ENCODE measurements around the gene ZDHHC4. TPM values are rescaled to one million over a fixed set of nuclear protein-coding genes. Genes with fewer than 3 reads are reported as not detected.
A peak's percentile ranks its signal among the peaks of the same experiment; 100 is the strongest.

The ZDHHC4 gene
- total RNA-seq, 1 experiment from 2014 or later, result 96.1 TPM

DNA sequence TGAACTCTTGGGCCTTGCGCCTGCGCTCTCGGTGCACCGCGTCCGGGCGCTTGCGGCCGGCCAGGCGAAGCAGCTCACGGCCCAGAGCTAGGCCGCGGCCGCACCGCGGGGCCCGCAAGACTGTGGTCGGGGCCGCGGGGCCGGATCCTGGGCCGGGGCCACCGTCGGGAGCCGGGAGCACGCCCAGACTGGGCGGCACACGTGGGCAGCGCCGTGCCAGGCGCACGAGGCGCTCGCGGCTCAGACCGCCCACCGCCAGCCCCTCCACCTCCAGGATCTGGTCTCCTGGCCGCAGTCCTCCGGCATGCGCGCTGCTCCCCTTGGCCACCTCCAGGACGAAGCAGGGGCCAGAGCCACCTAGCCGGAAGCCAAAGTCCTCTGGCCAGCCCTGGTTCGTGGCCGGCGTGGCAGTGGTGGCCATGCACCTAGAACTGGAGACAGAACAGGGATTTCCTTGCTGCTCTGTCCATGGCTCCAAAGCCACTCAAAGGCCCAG lies 26.2 kb upstream of the ZDHHC4 start, which contains the start of gene GRID2IP:
TSS of gene GRID2IP (minus strand) at position 446 of the 496 bp plus-strand sequence. CDS start at position 421, 25 bp downstream.
- H3K9me2 ChIP-seq (ENCODE audit: insufficient read depth), result no peaks in the 10 kb centered on the region
- BruUV-seq (replicated peaks), result no TSS peak
- no peaks in the 10 kb centered on the region for H3K36me3 ChIP-seq (ENCODE audit: low read depth)
- no peak within 1 kb of the TSS for H3K27ac ChIP-seq
- no peaks in the 10 kb centered on the region for H3K9me3 ChIP-seq (ENCODE audit: insufficient read depth, low read depth)
- no peaks in the 10 kb centered on the region for H3K4me1 ChIP-seq (replicated peaks; ENCODE audit: insufficient read depth)
- no peaks in the 10 kb centered on the region for H3F3A ChIP-seq (ENCODE audit: insufficient read depth, low read depth)
- POLR2A ChIA-PET (ENCODE audit: unreplicated experiment), result no interaction called here
- H3K27me3 ChIP-seq (ENCODE audit: insufficient read depth, low read depth), result no peaks in the 10 kb centered on the region
- no peaks in the 10 kb centered on the region for H4K20me1 ChIP-seq (ENCODE audit: insufficient read depth)
- TF ChIP-seq EZH2 (IDR thresholded peaks at IDR 0.05; ENCODE audit: low read depth), result no peak
- TF ChIP-seq, protein P1, sequence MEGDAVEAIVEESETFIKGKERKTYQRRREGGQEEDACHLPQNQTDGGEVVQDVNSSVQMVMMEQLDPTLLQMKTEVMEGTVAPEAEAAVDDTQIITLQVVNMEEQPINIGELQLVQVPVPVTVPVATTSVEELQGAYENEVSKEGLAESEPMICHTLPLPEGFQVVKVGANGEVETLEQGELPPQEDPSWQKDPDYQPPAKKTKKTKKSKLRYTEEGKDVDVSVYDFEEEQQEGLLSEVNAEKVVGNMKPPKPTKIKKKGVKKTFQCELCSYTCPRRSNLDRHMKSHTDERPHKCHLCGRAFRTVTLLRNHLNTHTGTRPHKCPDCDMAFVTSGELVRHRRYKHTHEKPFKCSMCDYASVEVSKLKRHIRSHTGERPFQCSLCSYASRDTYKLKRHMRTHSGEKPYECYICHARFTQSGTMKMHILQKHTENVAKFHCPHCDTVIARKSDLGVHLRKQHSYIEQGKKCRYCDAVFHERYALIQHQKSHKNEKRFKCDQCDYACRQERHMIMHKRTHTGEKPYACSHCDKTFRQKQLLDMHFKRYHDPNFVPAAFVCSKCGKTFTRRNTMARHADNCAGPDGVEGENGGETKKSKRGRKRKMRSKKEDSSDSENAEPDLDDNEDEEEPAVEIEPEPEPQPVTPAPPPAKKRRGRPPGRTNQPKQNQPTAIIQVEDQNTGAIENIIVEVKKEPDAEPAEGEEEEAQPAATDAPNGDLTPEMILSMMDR (conservative IDR thresholded peaks at IDR 0.05), result no peak
- H2AFZ ChIP-seq, result no peak within 1 kb of the TSS
- CTCF ChIA-PET, result interaction anchor here (0.6 kb wide), 1 partner anchor 10 kb away, joined by 7 read pairs; no protein-coding TSS in a partner anchor
- H3K79me2 ChIP-seq (ENCODE audit: low read depth), result no peaks in the 10 kb centered on the region
- no peak within 1 kb of the TSS for H3K4me2 ChIP-seq
- no peak for DNase-seq
- H3K4me3 ChIP-seq, result no peak within 1 kb of the TSS
- intact Hi-C loops (cut with micrococcal nuclease; ENCODE audit: unreplicated experiment), result no loop called here

DNA sequence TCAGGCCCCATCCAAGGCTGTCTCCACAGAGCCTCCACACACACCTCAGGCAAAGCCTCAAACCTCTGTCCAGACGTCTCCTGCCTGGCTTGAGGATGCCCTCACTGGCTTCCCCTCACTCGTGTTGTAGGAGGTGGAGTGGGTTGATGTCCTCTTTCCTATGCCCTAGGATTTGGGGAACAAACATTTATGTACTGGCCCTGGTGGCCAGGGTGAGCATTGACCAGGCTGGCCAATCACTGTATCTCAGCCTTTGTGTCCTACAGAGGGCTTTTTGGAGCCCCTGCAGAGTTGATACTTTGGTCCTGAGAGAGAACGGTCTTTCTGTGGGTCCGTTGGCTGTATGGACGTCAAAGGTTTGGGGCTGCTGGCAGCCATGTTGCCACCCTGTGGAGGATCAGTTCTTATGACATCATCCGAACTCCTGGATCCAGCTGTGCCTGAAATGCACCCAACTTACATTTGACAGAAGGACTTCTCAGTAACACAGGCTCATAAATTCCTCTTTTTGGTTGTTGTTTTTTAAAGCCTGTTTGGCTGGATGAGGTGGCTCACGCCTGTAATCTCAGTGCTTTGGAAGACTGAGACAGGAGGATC lies 23.7 kb upstream of the ZDHHC4 start:
- intact Hi-C loops (cut with micrococcal nuclease; ENCODE audit: unreplicated experiment), result no loop called here
- H3F3A ChIP-seq (ENCODE audit: insufficient read depth, low read depth), result no peaks in the 10 kb centered on the region
- DNase-seq, result no peak
- no peak overlapping the region for H3K4me2 ChIP-seq
- H3K79me2 ChIP-seq (ENCODE audit: low read depth), result no peaks in the 10 kb centered on the region
- no peaks in the 10 kb centered on the region for H3K27me3 ChIP-seq (ENCODE audit: insufficient read depth, low read depth)
- H3K9me2 ChIP-seq (ENCODE audit: insufficient read depth), result no peaks in the 10 kb centered on the region
- H3K4me3 ChIP-seq, result no peak overlapping the region
- no peaks in the 10 kb centered on the region for H3K36me3 ChIP-seq (ENCODE audit: low read depth)
- no peaks in the 10 kb centered on the region for H3K9me3 ChIP-seq (ENCODE audit: insufficient read depth, low read depth)
- no TSS peak for BruUV-seq (replicated peaks)
- CTCF ChIA-PET, result interaction anchor here (0.7 kb wide), 1 partner anchor 1527 kb away, joined by 13 read pairs; no protein-coding TSS in a partner anchor
- H2AFZ ChIP-seq, result no peak overlapping the region
- no peak for TF ChIP-seq EZH2 (IDR thresholded peaks at IDR 0.05; ENCODE audit: low read depth)
- TF ChIP-seq, protein P1 (conservative IDR thresholded peaks at IDR 0.05), result peak; percentile 46
- H4K20me1 ChIP-seq (ENCODE audit: insufficient read depth), result no peaks in the 10 kb centered on the region
- POLR2A ChIA-PET (ENCODE audit: unreplicated experiment), result no interaction called here
- H3K27ac ChIP-seq, result no peak overlapping the region
- no peaks in the 10 kb centered on the region for H3K4me1 ChIP-seq (replicated peaks; ENCODE audit: insufficient read depth)

DNA sequence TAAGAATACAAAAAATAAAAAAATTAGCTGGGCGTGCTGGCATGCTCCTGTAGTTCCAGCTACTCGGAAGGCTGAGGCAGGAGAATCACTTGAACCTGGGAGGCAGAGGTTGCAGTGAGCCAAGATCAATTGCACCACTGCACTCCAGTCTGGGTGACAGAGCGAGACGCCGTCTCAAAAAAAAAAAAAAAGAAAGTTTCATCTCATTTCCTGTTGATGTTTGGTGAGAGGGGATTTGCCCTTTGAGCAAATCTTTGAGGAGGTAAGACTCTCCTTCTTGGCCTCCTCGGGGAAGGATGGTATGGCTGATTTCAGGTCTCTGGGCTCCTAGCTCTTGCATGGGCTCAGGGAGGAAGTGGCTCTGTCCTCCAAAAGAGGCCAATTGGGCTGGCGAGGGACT lies 22.4 kb upstream of the ZDHHC4 start:
- H3K4me1 ChIP-seq (replicated peaks; ENCODE audit: insufficient read depth), result no peaks in the 10 kb centered on the region
- H3K9me3 ChIP-seq (ENCODE audit: insufficient read depth, low read depth), result no peaks in the 10 kb centered on the region
- H3K4me2 ChIP-seq, result no peak overlapping the region
- no peak overlapping the region for H3K27ac ChIP-seq
- H3K4me3 ChIP-seq, result no peak overlapping the region
- DNase-seq, result no peak
- H4K20me1 ChIP-seq (ENCODE audit: insufficient read depth), result no peaks in the 10 kb centered on the region
- no peak overlapping the region for H2AFZ ChIP-seq
- ChIA-PET CTCF (interaction anchor here (0.6 to 0.7 kb wide), 3 partner anchors 37 to 74 kb away, joined by 3 to 10 read pairs (median 3); no protein-coding TSS in a partner anchor), POLR2A (ENCODE audit: unreplicated experiment) (no interaction called here)
- H3K36me3 ChIP-seq (ENCODE audit: low read depth), result no peaks in the 10 kb centered on the region
- TF ChIP-seq, protein P1 (conservative IDR thresholded peaks at IDR 0.05), result no peak
- TF ChIP-seq EZH2 (IDR thresholded peaks at IDR 0.05; ENCODE audit: low read depth), result no peak
- H3K27me3 ChIP-seq (ENCODE audit: insufficient read depth, low read depth), result no peaks in the 10 kb centered on the region
- no peaks in the 10 kb centered on the region for H3K9me2 ChIP-seq (ENCODE audit: insufficient read depth)
- H3F3A ChIP-seq (ENCODE audit: insufficient read depth, low read depth), result no peaks in the 10 kb centered on the region
- no peaks in the 10 kb centered on the region for H3K79me2 ChIP-seq (ENCODE audit: low read depth)
- intact Hi-C loops (cut with micrococcal nuclease; ENCODE audit: unreplicated experiment), result no loop called here
- BruUV-seq (replicated peaks), result no TSS peak
